Activated CD8-positive, alpha-beta memory T cell treated with anti-CD3 and anti-CD28 coated beads, Interleukin-2, amount 50 U/mL, for 1 hour (primary cell): Measurements from ENCODE around the gene ISY1.
"Not testable (repeated sequence)": the region's sequence is repeated elsewhere in the genome, so short reads cannot be mapped to it uniquely, and the experiment has no call there.

ENCODE experiments used
- DNase-seq: peaks from one replicate; pipeline ENCODE4 v3.0.0-alpha.2; 2020; ENCODE audit errors: extremely low read depth

The ISY1 gene

DNA sequence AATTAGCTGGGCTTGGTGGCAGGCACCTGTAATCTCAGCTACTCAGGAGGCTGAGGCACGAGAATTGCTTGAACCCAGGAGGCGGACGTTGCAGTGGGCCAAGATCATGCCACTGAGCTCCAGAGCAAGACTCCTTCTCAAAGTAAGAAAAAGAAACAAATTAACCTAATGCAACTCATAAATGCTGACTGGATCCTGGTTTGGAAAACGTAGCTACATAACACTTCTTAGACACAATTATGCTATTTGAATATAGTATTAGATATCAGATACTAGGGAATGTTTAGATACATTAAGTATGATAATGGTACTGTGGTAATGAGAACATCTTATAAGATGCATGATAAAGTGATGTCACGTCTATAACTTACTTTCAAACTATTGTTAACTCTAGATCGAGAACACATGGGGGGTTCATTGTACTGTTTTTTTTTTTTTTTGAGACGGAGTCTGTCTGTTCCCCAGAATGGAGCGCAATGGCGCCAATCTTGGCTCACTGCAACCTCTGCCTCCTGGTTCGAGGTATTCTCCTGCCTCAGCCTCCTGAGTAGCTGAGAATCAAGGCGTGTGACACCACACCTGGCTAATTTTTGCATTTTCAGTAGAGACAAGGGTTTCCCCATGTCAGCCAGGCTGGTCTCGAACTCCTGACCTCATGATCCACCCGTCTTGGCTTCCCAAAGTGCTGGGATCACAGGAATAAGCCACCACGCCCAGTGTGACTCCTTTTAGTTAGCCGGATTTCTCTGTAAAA lies 5.9 kb upstream of the ISY1 start:
- DNase-seq: no peak

DNA sequence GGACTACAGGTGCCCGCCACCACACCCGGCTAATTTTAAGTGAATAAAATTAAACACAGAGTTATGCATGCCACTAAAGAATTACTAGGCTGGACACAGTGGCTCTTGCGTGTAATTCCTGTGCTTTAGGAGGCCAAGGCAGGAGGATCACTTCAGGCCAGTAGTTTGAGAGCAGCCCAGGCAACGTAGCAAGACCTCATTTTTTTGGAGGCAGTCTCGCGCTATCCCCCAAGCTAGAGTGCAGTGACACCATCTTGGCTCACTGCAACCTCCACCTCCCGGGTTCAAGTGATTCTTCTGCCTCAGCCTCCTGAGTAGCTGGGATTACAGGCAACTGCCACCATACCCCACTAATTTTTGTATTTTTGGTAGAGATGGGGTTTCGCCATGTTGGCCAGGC lies 4.7 kb upstream of the ISY1 start:
- not testable (repeated sequence) for DNase-seq

DNA sequence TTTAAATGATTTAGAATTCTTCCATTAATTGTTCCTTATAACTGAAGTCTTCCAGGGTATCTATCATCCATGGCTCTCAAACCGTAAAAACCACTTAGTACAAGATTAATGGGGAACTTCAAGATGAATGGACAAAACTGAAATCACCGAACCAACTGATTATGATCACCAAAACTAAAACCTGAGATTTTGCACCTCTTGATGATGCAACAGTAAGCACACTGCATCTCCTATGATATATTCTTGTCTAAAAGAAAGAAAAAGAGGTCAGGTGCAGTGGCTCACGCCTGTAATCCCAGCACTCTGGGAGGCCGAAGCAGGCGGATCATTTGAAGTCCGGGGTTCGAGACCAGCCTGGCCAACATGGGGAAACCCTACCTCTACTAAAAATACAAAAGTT lies 3.6 kb upstream of the ISY1 start:
- DNase-seq: no peak

DNA sequence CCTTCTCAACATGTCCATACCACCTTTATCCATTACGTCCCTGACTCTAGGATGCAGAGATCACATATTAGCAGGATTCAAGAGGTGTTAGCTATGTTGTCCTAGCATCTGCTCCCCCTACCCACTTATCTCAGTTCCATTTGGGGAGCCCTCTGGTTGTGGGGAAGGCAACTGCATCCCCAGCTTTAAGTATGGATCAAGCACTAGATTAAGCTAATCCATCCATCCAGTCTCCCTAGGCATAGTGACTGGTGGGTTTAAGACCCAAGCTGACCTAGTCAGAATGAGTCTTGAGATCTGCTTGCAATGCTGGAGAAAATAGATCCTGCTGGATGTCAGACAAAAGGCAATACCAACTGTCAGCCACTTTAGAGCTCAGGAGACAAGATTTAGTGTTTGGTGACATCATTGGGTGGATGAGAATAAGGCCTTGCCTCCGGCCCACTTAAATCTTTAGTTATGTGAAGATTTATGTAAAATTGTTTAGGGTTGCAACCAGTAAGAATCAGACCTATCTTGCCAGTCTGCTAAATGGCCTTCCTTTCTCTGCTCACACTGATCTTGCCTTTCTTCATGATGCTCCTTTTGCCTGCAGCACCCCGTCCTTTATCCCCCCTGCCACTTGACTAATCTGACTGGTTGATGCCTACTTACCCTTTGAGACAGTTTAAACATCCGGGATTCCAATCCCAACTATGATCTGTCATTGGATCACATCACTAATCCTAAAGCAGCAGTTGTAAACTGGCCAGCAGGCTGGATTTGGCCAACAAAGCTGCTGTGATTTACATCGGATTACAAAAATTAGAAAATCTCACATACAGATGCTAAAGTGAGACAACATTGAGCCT lies 2.1 kb upstream of the ISY1 start:
- DNase-seq: no peak

DNA sequence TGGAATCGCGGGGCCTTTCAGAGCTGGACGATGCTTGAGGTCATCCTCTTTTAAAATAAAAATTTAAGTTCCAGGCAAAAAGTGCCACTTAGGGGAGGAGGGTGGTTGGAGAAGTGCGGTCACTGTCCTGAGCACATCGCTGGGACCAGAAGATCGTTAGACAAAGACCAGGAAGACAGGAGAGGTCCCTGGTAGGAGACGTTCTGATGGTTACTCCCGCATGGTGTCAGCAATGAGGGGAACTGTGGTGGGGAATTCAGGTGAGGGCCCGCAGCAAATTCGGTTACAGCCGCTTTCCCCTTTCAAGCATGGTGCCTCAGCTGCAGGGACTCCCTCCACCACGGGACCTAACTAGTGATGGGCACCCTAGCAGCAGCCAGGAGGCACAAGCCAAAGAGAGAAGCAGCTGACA lies 1.0 kb upstream of the ISY1 start:
- DNase-seq: no peak

DNA sequence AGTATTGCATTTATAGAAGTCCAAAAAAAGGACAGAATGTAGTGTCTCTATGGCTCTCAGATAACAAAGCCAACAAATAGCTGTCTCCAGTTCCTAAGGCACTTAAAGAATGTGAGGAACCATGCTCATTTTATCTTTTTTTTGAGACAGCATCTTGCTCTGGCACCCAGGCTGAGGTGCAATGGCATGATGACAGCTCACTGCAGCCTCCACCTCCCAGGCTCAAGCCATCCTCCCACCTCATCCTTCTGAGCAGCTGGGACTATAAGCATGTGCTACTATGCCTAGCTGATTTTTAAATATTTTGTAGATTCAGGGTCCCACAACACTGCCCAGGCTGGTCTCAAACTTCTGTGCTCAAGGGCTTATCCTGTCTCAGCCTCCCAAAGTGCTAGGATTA lies 16.1 kb downstream of the ISY1 start:
- no peak for DNase-seq

DNA sequence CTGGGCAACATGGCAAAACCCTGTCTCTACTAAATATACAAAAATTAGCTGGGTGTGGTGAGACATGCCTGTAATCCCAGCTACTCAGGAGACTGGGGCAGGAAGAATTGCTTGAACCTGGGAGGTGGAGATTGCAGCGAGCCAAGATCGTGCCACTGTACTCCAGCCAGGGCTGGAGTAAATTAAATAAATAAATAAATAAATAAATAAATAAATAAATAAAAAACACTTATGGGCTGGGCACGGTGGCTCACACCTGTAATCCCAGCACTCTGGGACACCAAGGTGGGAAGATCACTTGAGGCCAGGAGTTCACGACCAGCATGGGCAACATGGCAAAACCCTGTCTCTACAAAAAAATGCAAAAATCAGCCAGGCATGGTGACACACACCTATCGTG lies 19.9 kb downstream of the ISY1 start:
- not testable (repeated sequence) for DNase-seq

DNA sequence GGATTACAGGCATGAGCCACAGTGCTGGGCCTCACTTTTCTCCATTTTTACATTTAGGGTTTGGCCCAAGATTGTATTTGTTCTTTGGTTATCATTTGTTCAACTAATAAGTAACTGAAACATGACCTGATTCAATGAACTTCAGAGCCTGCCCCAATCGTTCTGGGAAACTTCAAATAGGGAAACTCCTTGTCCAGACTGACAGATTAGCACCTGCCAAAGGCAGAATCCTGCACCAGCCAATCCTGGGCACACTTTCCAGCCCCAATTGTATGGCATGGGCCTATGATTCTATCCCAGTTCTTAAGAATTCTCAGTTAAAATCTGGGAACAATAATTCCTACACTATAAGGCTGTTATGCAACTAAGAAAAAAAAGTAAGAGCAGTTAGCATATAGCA lies 21.0 kb downstream of the ISY1 start:
- DNase-seq: no peak

DNA sequence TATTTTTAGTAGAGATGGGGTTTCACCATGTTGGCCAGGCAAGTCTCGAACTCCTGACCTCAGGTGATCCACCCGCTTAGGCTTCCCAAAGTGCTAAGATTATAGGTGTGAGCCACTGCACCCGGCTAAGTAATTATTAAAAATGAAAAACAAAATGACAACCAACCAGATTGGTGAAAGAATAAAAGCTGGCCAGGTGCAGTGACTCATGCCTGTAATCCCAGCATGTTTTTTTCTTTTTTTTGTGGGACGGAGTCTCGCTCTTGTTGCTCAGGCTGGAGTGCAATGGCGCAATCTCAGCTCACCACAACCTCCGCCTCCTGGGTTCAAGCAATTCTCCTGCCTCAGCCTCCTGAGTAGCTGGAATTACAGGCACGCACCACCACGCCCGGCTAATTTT lies 24.6 kb downstream of the ISY1 start:
- not testable (repeated sequence) for DNase-seq

DNA sequence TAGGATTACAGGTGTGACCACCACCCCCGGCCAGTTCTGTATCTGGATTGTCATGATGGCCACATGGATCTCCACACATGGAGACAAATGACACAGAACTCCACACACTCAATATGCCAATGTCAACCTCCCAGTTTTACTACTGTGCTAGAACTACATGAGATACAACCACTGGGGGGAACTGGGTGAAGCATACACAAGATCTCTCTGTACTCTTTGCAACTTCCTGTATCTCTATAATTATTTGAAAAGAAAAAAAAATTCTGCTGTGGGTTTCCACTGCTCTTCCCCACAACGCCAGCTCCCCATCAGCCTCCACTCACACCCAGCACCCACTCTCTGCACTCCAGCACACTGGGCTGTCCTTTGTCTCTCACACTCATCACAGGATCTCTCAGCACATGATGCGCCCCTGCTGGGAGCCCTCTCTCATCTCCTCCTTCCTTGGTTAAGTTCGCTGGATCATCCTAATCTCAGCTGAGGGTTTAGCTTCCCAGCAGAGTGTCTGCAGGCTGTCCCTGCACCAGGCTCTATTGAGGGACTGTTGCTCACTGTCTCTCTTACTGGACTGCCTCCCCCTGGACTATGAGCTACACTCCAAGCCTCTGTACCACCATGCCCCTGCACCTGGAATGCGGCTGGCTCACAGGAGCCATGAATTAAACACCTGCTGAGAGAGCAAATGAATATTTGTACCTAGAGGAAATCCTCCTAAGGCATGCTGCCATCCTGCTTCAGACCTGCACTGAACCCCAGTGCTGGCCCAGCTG lies 28.6 kb downstream of the ISY1 start:
- no peak for DNase-seq

DNA sequence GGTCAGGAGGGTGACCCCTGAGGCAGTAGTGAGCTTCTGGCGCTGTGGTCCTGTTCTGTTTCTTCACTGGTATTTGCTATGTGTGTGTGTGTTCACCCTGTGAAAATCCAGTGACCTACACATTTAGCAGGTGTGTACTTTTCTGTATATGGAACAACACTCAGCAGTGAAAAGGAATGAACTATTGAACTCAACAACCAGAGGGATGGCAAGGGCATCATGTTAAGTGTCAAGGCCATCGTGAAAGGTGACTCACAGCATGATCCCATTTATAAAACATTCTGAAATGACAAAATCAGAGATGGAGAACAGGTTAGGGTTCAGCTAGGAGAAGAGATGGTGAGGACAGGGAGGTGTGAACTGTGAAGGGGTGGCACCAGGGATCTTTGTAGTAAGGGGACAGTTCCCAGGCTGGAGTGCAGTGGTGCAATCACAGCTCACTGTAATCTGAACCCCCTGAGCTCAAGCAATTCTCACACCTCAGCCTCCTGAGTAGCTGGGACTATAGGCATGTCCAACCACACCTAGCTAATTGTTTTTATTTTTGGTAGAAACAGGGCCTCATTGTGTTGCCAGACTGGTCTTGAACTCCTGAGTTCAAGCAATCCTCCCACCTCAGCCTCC lies 29.3 kb downstream of the ISY1 start:
- no peak for DNase-seq

DNA sequence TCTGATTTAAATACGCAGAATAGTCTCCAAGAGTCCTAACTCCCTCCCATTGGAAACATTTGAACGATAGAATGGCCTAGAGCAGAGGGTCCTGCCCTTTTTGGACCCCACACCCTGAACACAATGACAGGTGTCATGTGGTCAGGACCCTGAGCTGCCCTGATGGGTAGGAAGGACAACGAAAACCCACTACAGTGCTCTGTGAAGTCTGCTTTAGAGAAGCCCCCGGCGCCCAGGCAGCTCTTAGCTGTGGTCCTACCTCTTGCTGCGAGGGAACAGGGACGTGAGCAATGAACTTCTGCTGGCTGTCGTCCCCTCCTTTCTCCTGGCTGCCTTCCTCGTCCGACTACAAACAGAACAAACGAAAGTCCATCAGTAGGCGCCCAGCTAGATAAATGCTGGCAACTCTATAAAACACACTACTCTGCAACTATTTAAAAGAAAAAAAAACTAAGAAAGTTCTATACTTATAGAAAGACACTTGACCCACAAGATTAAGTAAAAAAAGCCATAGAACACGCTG lies 30.5 kb downstream of the ISY1 start:
- no peak for DNase-seq

DNA sequence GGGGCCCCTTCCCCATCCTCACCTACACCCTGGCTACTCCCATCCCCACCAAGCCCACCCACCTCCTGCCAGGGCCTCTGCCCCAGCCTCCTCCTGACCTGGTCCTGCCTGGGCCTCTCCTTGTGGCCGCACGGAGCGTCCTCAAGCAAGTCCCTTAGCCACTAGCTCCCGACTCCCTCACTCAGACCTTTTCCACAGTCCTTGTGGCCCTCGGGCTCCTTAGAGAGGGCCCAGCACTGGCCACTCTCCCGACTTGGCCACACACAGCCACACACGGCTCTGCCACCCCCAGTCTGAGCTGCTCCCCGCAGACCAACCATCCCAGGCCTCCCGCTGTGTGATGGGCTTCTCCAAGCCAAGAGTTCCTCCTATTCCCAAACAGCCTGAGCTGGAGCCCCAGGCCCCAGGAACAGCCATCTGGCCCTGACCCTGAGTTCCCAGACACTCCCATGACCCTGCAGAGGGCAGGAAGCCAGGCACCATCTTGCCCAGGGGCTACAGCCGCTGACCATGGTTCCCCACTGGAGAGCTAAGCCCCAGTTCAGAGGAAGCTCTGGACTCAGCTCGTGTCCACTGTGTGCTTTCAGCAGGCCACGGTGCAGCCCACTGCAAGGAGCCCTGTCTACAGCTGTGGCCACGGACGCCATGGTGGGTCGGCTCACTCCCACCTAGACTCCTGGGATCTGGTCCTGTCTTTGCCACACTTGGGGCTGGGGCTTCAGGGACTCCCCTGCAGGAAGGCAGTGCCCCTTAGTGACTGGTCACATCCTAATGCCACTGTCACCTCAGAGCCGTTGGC lies 32.3 kb downstream of the ISY1 start:
- DNase-seq: no peak

DNA sequence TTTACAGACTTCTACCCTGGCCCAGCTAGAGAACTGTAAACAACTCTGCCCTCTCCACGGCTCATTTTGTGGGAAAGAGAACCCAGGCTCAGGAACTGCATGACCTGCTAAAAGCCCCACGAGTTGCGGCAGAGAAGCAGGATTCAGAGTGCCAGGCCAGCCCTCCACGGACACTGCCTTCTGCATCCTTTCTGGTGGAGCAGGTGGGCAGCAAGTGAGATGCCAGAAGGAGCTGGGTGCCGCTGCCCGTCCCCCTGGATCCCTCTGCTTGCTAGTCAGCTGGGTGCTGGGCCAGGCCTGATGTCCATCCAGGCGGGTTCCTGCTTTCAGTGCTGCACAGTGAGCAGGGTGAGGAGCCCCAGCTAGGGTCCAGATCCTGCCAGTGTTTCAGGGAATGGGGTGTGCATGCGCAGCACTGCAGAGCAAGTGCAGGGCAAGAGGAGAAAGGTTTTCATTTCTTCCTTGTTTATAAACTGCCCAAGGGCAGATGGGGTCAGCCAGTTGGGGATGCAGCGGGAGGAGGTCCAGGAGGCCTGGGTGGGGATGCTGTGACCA lies 34.1 kb downstream of the ISY1 start:
- no peak for DNase-seq

DNA sequence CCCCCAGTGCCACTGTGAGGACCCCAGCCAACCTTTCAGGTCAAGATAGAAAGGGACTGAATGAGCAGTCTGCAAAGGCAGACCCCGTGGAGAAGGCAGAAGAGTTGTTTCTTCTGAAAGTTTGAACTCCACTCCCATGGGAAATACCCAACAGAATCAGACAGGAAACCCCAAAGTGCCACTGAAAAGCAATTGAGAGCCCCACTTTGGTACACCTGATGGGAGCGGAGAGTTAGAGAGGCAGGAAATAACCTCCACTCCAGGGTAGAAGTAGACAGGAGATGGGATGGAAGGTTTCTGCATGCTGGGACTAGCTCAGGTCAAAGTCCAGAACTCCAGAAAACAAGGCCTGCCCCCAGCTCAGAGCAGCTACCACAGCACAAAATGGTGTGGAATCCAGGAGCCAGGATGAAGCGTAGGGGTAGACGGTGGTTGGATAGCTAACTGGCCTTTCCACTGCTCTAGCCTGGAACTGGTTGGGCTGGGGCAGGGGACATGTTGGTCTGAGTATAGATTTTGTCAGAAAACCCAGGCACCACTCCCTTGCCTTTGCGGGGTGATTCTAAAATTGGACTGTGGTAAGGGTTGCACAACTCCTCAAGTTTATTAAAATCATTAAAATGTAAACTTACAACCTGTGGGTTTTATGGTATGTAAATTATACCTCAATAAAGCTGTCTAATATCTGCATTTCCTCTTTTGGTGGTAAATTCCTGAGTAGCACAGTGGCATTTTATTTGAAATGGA lies 37.4 kb downstream of the ISY1 start:
- no peak for DNase-seq

DNA sequence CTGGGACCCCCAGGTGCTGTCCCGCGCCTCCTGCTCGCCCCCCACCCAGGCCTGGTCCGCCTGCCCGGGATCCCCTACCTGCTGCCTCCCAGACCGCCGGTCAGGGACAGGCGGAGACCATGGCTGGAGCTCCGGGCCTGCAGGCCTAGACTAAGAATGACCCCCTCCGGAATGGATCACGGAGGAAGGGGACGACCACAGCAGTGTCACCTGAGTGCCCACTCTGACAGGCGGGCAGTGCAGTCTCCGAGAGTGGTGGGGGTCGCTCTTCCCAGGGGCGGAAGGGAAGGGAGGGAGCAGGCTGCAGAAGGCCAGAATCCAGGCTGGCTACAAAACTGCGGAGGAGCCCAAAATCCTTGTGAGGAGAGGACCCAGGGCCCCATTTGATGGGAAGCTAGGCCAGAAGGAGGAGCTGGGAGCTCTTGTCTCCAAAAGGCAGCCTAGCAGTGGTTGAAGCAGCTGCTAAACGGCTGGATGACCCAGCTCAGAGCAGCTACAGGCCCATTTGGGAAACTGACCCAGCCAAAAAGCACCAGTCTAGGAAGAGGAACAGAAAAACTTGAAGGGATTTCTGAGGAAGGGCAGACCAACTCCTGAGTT lies 38.4 kb downstream of the ISY1 start:
- no peak for DNase-seq

DNA sequence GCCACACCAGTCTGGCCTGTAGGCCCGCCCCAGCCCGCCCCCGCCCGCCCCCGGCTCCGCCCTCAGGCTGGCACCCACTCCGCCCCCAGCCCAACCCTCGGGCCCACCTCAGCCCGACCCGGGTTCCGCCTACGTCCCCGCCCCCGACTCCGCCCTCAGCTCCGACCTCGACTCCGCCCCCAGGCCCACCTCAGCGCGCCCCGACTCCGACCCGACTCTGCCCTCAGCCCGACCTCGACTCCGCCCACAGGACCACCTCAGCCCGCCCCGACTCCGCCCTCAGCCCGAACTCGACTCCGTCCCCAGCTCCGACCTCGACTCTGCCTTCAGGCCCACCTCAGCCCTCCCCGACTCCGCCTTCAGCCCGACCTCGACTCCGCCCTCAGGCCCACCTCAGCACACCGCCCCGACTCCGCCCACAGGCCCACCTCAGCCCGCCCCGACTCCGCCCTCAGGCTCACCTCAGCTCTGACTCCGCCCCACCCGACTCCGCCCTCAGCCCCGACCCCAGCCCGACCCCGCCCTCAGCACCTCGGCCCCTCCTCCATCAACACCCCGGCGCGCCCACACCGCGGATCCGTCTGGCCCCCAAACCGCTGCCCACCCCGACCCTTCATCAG lies 39.0 kb downstream of the ISY1 start, which contains the start of gene RAB43:
Gene RAB43 (minus strand): TSS at position 13 of the 620 bp plus-strand sequence. CDS start 315 bp downstream, outside the sequence.
- peak; percentile 69 for DNase-seq

DNA sequence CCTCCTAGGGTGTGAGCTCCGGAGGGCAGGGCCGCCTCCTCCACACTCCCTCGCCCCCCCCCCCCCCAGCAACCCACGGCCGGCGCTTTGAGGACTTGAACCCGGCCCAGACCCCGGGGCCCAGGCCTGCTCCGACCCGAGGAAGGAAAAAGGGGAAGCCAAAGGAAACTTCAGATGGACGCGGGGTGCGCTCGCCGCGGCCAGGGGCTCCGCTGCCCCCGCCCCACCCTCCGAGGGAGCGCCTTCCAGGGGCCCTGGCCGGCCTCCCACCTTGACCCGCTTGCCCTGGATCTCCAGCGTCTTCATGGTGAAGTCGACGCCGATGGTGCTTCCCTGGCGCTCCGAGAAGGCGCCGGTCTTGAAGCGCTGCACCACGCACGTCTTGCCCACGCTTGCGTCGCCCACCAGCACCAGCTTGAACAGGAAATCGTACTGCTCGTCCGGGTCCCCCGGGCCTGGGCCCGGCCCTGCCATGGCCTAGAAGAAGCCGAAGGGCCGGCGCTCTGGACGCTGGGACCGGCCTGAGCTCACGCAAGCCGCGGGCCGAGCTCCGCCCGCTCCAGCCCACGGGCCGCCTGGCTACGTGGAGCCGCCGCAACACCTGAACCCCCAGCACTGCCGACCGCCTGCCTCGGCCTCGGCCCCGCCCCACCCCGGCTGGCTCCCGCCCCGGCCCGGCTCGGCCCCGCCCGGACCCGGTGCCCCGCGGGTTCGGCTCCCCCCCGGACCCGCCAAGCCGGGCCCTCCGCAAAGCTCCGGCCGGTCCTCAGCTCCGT lies 39.7 kb downstream of the ISY1 start:
- no peak for DNase-seq
